ENCODE data around the gene INSR. TPM values are rescaled to one million over a fixed set of nuclear protein-coding genes. Genes with fewer than 3 reads are reported as not detected.

The INSR gene
- total and polyA plus RNA-seq, 2 of the 8 experiments (the other 6 are each of a cell fraction or from before 2014, with no cell fraction given), result 13.1 to 48.7 TPM

GRCh38 chr19:7280940-7281666, 13.1 kb downstream of the INSR start:
- Histone ChIP-seq H3K4me3 (ENCODE audit: extremely low read depth in 1 of 4, insufficient read depth in 2 of 4, low read depth in 3 of 4, low read length in 4 of 4) (no peak overlapping the region), H3K9me3 (ENCODE audit: insufficient read depth in 2 of 2, low read depth in 1 of 2, low read length in 1 of 2) (no peaks in the 10 kb centered on the region), H4K8ac (ENCODE audit: extremely low read depth, insufficient read depth, low read length) (no peak overlapping the region), H3K4me2 (ENCODE audit: insufficient read depth in 1 of 2, low read depth in 2 of 2, low read length in 2 of 2) (no peak overlapping the region), H2AK5ac (ENCODE audit: low read depth, low read length) (no peak overlapping the region), H3K27me3 (replicated peaks in 1 of 4; ENCODE audit: control insufficient read depth in 3 of 4, extremely low read depth in 1 of 4, insufficient read depth in 3 of 4, low read length in 3 of 4) (no peaks in the 10 kb centered on the region), H3K27ac (ENCODE audit: low read depth, low read length) (no peak overlapping the region; the same call in 1 of the 2 replicates), H3K36me3 (ENCODE audit: control insufficient read depth in 2 of 4, insufficient read depth in 4 of 4, low read length in 3 of 4) (no peaks in the 10 kb centered on the region), H3K23ac (ENCODE audit: insufficient read length) (no peak overlapping the region), H3K18ac (ENCODE audit: extremely low read depth, low read length) (no peak overlapping the region), H2BK12ac (ENCODE audit: low read depth, low read length) (no peak overlapping the region), H3K79me2 (ENCODE audit: control insufficient read depth in 1 of 2, insufficient read depth in 2 of 2, low read length in 2 of 2) (peaks cover 0 to 20% of the 10 kb centered on the region in 2 experiments; a peak in 2 of 4 replicates), H3K14ac (ENCODE audit: insufficient read length) (no peak overlapping the region), H4K20me1 (replicated peaks in 1 of 2; ENCODE audit: control insufficient read depth in 1 of 2, insufficient read depth in 2 of 2, low read length in 2 of 2) (peaks cover 0 to 2% of the 10 kb centered on the region in 2 experiments), H3K4me1 (replicated peaks in 1 of 4; ENCODE audit: control insufficient read depth in 3 of 4, insufficient read depth in 4 of 4, low read length in 3 of 4) (peaks cover 0 to 3% (median 2%) of the 10 kb centered on the region in 4 experiments; a peak in 3 of 7 replicates), H3K23me2 (ENCODE audit: low read depth, low read length) (no peaks in the 10 kb centered on the region), H2BK20ac (ENCODE audit: low read length) (no peak overlapping the region), H4K91ac (replicated peaks; ENCODE audit: insufficient read length, low read length) (no peak overlapping the region), H3K56ac (replicated peaks; ENCODE audit: insufficient read length, low read depth, low read length) (no peak overlapping the region), H3K9ac (replicated peaks in 1 of 4; ENCODE audit: extremely low read depth in 1 of 4, low read depth in 3 of 4, low read length in 3 of 4) (no peak overlapping the region), H4K5ac (ENCODE audit: insufficient read length, low read depth, low read length) (no peak overlapping the region), H3K4ac (replicated peaks; ENCODE audit: insufficient read length, low read depth, low read length) (no peak overlapping the region), H2BK5ac (ENCODE audit: low read depth, low read length) (no peak overlapping the region), H2BK120ac (replicated peaks; ENCODE audit: low read depth, low read length) (no peak overlapping the region), H2BK15ac (ENCODE audit: low read length) (no peak overlapping the region), H2AFZ (ENCODE audit: low read length) (no peak overlapping the region), H3K79me1 (ENCODE audit: low read depth, low read length) (0 out of 2 replicates have a peak, but pooled peaks cover 2% of the 10 kb centered on the region)
- WGBS, 2 experiments (ENCODE audit: extremely low coverage in 1 of 2, insufficient coverage in 1 of 2, insufficient read length in 1 of 2, insufficient replicate concordance in 2 of 2, low coverage in 1 of 2, low lambda C conversion rate in 2 of 2, missing lambda C conversion rate in 1 of 2), result 95% methylated on average over 10 of the region's 10 CpGs; no CpG with 5 or more reads in 1 of the 2 experiments
- FAIRE-seq, result no peak
- TF ChIP-seq TBP (IDR thresholded peaks at IDR 0.05; ENCODE audit: low read depth, low read length) (no peak), BCL11A (IDR thresholded peaks at IDR 0.05; ENCODE audit: low read depth in 2 of 2, low read length in 2 of 2) (no peak), TEAD4 (IDR thresholded peaks at IDR 0.05; ENCODE audit: low read depth, low read length) (no peak), CTCF (IDR thresholded peaks at IDR 0.05; ENCODE audit: control extremely low read depth in 1 of 3, insufficient read depth in 1 of 3, low read depth in 1 of 3, low read length in 3 of 3) (no peak), BACH1 (IDR thresholded peaks at IDR 0.05; ENCODE audit: low read length) (no peak), CREB1 (IDR thresholded peaks at IDR 0.05) (no peak), SUZ12 (IDR thresholded peaks at IDR 0.05; ENCODE audit: low read length) (no peak)
- CTCF ChIA-PET (ENCODE audit: partially characterized antibody), result no interaction called here
- POLR2A ChIA-PET (ENCODE audit: partially characterized antibody), result no interaction called here
- no peak for DNase-seq (ENCODE audit: low read depth in 1 of 2, low spot score in 2 of 2)

Data from H1 (cell line).